GM21619 (cell line): ENCODE data around the gene CHPF2.

Experiments used
- ATAC-seq: cut with Tn5 transposase; IDR thresholded peaks from one replicate; pipeline ENCODE4 v1.9.1; 2021; ENCODE audit not compliant: unreplicated experiment

Gene CHPF2, protein sequence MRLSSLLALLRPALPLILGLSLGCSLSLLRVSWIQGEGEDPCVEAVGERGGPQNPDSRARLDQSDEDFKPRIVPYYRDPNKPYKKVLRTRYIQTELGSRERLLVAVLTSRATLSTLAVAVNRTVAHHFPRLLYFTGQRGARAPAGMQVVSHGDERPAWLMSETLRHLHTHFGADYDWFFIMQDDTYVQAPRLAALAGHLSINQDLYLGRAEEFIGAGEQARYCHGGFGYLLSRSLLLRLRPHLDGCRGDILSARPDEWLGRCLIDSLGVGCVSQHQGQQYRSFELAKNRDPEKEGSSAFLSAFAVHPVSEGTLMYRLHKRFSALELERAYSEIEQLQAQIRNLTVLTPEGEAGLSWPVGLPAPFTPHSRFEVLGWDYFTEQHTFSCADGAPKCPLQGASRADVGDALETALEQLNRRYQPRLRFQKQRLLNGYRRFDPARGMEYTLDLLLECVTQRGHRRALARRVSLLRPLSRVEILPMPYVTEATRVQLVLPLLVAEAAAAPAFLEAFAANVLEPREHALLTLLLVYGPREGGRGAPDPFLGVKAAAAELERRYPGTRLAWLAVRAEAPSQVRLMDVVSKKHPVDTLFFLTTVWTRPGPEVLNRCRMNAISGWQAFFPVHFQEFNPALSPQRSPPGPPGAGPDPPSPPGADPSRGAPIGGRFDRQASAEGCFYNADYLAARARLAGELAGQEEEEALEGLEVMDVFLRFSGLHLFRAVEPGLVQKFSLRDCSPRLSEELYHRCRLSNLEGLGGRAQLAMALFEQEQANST

DNA sequence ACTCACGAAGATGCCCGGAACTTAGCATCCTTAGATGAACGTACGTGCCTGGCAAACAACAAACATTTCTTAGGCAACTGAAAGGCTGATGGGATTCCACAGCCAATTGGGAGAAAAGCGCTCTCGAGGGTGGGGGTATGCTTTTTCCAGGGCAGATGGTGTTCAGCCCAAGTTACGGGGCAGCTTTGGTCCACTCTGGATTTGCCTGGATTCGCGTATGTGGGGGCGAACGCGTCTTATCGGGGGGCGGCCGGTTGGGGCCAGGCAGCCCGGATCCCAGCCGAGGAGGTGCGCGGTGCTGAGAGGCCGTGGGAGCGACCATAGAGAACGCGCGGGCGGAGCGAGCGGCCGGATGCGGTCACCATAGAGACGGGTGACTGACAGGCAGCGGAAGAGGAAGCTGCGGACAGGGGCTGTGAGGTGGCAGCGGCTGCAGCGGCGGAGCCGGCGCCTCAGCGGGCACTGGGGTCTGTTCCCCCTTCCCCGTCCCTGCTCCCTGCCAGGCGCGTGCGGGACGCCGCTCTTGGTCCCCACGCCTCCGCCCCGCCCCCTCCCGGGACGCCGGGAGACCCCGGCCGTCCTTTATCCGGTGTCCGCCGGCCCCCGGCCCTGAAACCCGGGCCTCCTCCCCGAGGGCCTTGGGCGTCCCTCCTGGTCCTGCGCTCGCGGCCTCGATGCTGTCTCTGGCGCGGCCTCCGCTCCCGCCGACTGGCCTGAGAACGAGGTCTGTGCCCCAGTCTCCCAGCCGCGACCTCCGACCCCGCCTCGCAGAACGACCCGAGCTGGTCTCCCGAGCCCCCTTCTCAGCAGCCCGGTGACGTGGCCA is at the start of gene CHPF2:
TSS of gene CHPF2 (plus strand) at position 393 of the 826 bp plus-strand sequence. CDS start 1,529 bp downstream, outside the sequence.
- peak; percentile 98 for ATAC-seq

DNA sequence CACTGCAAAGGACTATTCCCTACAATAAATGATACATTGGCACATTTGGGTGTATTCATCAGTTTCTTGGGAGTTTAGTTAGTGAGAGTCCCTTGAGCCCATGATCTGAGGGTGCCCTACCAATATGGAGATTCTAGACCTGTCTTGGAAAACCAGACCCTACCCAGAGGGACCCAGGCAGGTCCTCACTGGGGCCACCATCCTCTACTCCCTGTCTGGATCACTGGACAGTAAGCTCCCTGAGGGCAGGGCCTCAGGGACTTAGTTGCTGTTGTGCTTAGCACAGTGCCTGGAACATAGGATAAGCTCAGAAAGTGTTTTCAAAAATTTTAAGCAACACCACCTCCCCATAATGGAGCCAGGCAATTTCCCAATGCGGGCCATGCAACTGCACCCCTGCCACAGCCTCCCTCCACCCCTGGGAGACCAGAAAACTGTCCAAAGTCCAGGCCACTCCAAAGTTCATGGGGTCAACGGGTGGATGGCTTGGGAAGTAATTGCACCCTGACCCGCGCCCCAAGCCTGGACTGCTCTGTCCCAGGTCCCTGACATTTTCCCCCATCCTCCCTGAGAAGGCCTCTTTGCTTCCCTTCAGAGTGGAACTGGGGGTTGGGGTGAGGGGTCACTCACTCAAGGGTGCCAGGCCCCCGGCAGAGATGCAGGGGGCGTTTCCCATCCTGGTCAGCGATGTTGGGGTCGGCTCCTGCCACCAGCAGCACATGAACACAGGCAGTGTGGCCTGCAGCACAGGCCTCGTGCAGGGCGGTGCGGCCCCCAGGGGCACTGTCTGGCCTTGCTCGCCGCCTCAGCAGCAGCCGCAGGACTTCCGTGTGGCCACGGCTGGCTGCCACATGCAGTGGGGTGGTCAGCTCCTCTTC is 46.3 kb upstream of the CHPF2 start:
- ATAC-seq: no peak

DNA sequence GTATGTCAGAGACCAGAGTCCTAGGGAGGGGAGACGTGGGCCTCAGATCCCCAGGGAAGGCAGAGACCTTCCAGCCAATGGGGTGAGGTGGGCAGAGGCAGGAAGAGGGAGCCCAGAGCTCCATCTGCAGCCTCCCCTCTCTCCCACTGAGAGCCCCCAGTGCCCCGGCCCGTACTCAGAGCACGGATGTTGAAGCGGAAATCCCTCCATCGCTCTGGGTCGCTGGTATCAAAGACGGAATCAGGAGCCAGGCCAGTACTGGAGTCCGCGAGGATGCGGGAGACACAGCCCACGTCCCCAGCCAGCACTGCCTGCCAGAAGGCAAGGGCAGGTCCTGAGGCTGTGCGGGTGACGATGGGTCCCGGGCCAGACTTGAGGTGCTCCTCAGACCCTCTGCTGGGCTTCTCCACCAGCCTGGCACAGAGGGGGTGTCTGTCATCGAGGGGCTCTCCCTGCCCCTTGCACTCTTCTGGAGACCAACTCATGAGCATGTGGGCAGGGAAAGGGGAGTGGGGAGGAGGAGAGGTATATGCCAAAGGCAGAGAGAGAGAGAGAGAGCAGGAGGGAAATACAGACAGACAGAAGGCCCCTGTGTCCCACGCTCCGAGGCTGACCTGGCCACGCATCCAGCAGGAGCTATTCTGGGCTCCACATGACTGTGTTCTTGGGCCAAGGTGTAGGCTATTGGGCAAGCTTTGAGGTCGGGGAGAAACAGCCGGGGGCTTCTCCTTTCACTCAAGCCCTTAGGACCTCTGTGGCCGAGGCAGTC is 45.5 kb upstream of the CHPF2 start, which contains the start of gene ASB10:
TSS of gene ASB10 (minus strand) at position 611 of the 769 bp plus-strand sequence. CDS start at position 491, 120 bp downstream.
- no peak for ATAC-seq

DNA sequence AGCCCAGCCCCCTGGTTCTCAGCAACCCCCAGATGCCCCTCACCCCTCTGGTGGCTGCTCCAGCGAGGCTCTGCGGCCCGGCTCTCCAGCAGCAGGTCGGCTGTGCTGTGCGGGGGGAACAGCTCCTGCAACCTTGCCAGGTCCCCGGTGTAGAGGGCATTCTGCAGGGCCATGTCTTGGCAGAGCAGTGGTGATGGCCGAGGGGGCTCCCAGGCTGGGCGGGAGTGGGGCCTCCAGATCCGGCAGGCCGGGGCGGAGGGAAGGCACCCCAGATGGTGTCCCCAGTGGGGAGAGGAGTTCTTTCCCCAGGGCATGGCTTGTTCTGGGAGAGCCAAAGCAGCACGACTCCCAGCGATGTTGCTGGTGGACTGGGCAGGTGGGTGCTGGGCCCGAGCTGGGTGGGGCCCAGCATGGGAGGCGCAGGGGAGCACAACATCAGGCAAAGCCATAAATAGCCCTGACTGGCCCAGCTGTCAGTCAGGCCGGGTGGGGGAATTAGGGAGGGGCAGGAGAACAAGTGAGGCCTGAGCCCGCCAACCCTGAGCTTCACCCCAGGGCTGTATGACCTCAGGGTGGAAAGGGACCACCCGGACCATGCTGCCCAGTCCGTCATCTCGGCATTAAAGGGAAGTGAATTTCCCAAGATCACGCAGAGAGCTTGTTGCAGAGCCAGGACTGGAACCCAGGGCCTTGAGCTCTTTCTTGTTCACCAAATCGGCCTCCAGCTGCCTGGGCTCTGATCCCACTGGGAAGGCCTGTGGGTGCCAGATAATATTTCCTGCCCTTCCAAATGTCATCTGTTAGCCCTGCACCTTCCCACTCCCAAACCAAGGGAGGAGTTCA is 44.7 kb upstream of the CHPF2 start:
- ATAC-seq: no peak

DNA sequence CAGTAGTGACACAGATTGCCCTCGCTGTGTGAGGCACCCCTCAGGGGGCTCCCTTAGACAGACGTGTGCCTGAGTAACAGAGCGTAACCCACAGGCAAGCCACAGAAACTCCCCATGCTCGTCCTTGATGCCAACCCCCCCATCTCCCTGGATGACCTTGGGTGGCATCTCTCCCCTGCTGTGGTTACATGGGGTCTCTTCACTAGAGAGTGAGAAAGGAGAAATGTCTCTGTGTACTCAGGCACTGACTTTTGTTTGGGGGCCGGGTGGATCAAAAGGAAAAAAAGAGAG is 44.1 kb upstream of the CHPF2 start:
- no peak for ATAC-seq

DNA sequence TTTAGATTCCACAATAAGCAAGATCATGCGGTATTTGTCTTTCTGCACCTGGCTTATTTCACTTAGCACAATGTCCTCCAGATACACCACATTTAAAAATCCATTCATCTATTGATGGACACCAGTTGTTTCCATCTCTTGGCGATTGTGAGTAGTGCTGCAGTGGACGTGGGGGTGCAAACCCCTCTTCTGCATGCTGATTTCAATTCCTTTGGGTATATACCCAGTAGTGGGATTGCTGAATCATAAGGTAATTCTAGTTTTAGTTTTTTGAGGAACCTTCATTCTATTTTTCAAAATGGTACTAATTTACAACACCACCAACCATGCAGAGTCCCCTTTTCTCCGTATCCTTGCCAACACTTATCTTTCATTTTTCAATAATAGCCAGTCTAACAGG is 43.2 kb upstream of the CHPF2 start:
- no peak for ATAC-seq

DNA sequence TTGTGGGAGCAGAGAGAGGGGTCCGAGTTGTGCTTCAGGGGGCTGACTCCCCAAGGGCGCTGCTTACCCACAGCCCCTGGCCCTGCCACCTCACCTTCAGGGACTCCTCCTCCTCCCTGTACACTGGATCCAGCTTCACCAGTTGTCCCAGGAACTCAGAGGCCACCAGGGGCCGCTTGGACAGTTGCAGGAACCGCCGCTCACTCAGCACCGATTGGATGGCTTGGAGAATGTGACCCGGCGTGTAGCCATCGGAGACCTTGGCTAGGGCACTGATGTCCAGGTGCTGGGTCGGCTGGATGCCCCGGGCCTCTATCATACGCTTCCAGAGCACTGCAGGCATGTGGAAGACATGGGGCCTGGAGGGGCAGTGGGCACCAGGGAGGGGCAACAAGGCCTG is 40.7 kb upstream of the CHPF2 start:
- ATAC-seq: no peak

DNA sequence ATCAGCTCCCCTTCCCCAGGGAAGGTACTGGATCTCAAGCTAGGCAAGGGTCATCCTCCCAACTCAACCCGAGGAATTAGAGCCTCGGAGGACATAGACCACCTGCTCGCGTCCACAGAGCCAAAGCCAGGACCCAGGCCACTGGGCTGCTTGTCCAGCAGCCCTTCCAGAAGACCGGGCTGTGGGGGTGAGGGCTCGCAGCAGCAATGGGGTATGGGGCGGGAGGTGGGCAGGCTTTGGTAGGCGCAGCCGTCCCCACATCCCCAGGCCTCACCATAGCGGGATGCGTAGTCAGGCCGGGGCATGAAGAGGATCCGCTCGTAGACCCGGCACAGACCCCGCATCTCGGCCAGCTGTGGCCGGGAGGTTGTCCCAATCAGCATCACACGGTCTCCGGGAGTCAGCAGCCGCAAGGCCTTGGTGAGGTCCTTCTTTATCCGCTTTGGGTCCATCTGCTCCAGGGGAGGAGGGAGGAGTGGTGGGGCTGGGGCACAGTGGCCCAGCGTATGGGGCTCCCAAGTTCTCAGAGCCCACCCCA is 40.2 kb upstream of the CHPF2 start:
- ATAC-seq: no peak

DNA sequence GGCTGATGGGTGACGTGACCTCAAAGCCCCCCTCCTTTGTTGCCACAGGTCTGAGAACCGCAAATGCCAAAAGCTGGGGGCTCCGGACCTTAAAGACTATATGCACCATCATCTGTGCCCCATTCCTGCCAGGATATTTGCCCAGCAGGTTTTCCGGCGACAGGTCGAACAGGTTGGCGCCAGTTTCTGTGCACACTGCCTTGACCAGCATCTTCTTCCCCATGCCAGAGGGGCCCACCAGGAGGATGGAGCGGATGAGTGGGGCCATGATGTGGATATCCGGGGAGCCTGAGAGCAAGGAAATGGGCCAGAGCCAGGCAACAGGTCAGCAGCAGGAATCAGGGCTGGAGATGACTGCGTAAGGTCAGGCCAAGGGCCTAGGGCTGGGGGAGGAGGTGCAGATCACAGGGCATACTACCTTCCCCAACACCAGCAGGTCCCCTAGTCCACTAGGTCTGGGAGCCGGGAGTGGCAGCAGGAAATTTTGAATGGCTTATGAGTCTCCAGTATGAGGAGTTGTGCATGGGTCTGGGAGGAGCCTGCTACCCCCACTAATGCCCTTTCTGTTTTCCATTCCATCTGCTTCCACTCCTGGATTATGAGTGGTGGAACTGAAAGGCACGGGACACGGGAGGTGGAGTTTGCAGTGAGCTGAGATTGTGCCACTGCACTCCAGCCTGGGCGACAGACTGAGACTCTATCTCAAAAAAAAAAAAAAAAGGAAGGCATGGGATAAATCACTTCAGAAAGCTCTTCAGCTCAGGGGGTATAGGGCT is 38.9 kb upstream of the CHPF2 start:
- ATAC-seq: no peak

DNA sequence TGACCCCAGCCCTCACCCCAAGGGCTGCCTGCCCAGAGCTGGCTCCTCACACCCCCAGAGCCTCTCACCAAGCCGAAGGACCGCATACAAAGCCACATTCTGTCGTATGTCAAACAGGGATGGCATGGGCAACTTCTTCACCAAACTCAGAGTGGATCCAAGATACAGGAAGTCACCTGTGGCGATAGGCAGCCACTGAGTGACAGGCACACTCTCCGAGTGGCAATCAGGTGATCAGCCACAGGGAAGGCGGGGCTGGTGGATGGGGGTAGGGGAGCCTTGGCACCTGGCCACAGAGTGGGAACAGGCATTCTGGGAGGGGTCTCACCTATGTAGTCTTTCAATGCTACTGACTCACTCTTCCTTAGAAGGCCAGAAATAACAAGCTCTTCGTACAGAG is 38.1 kb upstream of the CHPF2 start:
- no peak for ATAC-seq

DNA sequence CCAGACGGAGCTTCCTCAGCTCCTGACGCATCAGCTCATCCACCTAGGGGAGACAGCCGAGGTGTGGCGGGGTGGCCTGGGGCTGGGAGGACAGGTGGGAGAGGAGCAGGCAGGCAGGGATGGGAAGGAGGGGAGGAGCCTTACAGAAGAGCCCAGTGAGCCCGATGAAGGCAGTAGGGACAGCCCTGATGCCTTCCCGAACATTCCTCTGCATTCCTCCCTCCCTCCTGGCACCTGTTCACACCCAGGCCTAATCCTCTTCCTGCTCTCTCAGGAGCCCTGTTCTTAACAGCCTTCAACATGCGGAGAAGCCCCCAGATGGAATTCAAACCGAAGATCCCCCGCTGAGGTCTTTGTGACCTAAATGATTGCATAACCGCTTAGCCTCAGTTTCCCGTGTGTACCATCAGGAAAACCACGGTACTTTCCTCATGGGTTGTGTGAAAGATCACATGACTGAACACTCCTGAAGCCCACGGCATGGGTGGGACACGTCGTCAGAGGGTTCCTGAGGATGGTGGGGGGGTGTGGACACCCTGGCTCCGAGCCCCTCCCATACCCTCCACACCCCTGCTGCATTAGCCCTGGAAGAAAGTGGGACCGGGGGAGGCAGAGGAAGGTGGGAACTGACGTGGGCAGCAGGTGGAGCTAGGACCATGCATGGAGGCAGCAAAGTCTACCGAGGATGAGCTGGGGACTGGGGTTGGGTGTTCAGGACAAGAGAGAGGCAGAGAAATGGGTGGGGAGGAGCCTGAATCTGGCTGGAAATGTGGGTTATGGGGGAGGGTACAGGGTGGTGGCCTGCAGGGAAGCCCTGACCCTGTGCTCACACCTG is 36.5 kb upstream of the CHPF2 start:
- ATAC-seq: no peak

DNA sequence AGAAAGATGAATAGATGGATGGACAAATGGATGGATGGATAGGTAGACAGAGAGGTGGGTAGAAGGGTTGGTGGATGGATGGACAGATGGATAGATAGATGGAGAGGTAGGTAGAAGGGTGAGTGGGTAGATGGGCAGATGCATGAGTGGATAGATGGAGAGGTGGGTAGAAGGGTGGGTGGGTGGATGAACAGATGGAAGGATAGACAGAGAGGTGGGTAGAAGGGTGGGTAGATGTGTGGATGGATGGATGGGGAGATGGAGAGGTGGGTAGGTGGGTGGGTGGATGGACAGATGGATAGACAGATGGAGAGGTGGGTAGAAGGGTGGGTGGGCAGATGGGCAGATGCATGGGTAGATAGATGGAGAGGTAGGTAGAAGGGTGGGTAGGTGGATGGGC is 34.4 kb upstream of the CHPF2 start:
- no peak for ATAC-seq

DNA sequence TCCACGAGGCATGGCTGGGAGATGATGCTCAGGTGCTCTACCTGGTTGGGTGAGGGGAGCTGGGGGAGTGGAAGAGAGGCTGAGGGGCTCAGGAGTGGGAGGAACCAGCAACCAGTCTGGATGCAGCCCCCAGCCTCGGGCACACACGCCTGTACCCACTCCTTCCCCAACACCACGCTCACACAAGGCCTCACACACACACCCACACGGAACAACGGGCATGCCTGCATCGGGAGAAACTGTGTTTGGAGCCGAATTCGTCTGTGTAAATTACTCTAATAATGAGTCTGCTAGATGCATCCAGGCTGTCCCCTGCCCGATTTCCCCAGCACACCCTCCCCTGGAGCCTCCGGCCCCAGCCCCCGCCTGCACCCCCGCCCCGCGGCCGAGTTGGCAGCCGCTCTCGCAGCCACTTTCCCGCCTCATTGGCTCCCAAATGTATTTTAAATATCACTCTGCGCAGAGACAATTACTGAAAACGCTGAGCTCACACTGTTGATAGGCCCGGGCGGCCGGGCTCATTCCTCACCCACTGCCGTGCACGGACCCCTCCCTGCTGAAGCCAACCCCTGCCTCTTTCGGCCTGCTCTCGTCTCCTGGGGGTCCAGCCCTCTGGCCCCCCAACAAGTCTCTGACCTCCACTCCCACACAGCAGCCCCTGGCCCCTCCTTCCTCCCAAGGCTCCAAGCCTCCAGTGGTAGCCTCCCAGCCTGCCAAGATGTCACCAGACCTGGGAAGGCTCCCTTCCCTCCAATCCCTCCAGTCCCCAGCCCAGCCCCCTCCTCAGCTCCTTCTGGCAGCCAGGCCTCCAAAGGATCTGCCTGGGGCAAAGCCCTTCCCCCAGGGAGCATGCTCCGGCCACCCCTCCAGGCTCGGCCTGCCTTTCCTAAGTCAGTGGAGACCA is 33.1 kb upstream of the CHPF2 start:
- ATAC-seq: no peak

DNA sequence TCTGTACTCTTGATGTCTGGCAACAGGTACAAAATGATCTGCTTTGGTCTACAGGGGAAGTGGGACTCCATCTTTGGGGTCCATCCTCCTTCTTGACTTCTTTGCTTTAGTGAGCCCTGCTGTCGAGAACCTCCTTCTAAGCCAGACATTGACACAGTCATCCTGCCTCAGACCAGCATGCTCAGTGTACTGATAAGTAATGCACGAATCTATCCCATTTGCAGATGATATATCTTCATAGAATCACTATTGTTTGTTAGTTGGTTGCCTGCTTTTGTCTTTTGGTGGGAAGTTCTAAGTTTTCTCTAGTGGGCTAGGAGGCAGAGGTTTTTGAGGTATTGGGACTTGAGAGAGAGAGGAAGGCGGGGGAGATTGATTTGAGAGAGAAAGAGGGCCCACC is 30.9 kb upstream of the CHPF2 start:
- ATAC-seq: no peak

DNA sequence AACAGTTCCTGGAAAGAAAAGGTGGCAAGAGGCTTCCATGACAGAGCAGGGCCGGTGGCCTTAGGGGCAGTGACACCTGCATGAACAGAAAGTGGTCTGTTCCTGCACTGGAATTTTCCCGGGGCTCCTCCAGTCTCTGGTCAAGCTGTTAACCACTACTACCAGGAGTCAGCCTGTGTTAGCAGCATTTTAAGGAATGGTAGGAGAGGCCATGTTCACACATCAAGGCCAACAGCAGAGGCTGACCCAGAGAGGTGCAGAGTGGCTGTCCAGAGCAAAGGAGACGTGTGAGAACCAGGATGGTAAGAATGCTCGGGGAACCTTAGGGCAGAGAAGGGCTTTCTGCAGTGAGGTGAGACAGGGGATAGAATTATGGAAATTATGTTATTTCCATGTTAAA is 30.5 kb upstream of the CHPF2 start:
- ATAC-seq: no peak

DNA sequence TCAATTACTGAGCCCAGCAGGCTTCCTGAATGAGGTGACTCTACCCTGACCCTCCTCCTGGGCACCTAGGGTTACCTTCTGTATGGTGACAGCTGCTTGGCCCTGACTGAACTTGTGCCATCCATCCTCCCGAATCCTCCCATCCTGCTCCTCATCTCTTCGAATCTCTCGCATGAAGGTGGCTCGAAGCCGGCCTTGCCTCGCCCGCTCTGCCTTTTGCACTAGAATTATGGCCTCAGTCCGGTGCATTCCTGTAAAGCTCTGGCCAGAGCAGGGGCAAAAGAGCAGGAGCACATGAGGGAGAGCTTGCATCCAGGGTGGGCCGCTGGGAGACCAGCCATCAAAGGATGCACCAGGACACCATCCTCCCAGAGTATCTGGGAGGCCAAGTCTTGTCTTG is 29.4 kb upstream of the CHPF2 start:
- ATAC-seq: no peak
